Measurements from ENCODE around the gene MTG1.

DNA sequence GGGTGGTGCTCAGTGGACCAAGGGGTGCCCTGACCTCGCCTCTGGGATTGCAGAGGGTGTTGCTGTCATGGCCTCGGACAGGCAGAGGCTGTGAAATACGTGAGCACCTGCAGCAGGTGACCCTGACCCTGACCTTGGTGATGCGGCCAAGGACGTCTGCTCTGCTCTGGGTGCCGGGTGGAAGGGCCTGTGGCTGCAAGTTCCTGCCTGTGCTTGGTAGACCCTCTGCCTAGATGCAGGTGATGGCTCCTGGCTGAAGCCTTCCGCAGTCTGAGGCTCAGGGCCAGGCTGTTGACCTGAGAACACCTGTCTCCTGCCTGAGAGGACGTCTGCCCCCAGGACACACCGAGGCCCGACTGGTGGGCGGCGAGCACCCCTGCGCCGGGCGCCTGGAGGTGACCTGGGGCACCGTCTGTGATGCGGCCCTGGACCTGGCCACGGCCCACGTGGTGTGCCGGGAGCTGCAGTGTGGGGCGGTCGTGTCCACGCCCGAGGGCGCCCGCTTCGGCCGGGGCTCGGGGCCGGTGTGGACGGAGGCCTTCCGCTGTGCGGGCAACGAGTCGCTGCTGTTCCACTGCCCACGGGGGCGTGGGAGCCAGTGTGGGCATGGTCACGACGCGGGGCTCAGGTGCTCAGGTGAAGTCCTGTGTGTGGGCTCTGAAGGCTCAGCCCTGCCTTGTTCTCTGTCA lies 64.2 kb downstream of the MTG1 start:
- TF ChIP-seq POLR2A (IDR thresholded peaks at IDR 0.05; ENCODE audit: low read depth, low read length) = no peak
- no peak for TF ChIP-seq POLR2AphosphoS5 (IDR thresholded peaks at IDR 0.05; ENCODE audit: low read depth, low read length)

Data from GM12892 (cell line).